Astrocyte of the spinal cord (primary cell): ENCODE results near the gene SLC30A7.

ENCODE experiments used
- DNase-seq: peaks from one replicate; pipeline ENCODE4 v3.0.0; 2011; ENCODE audit warnings: low read depth, low spot score
- H3K4me3 ChIP-seq: 2 replicates; pipeline ENCODE4 v1.5.1; 2011; ENCODE audit warnings: low read depth, mild to moderate bottlenecking, low read length, moderate library complexity
- in situ Hi-C: cut with HindIII; loops from 2 replicates; pipeline ENCODE4 v1.10.0; 2017; ENCODE audit warnings: low sequenced_read_pairs
- TF ChIP-seq, protein P1 (sequence below): IDR thresholded peaks from 2 replicates; pipeline ENCODE4 v1.5.1; 2012; ENCODE audit warnings: low read depth, mild to moderate bottlenecking, low read length, inconsistent platforms

The SLC30A7 gene

DNA sequence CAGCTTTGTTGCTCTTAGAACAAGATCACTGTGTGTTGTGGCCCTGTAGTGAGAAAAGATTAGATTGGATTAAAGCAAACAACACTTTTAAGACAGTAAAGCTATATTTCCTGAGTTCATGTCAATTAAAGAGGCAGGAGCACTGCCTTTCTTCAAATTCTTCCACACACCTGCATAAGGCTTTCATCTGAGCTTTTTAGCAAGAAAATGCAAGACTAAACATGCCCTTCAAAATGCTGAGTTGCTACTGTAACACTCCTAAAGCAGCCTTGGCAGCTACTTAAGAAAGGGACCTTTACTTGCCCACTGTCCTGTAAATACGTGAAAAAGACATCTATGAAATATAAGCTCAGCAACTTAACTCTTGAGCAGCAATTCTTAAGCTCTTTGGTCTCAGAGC, 117.9 kb downstream of the SLC30A7 start:
- no peak overlapping the region for H3K4me3 ChIP-seq
- DNase-seq, result no peak
- in situ Hi-C loops, result no loop called here
- TF ChIP-seq, protein P1, sequence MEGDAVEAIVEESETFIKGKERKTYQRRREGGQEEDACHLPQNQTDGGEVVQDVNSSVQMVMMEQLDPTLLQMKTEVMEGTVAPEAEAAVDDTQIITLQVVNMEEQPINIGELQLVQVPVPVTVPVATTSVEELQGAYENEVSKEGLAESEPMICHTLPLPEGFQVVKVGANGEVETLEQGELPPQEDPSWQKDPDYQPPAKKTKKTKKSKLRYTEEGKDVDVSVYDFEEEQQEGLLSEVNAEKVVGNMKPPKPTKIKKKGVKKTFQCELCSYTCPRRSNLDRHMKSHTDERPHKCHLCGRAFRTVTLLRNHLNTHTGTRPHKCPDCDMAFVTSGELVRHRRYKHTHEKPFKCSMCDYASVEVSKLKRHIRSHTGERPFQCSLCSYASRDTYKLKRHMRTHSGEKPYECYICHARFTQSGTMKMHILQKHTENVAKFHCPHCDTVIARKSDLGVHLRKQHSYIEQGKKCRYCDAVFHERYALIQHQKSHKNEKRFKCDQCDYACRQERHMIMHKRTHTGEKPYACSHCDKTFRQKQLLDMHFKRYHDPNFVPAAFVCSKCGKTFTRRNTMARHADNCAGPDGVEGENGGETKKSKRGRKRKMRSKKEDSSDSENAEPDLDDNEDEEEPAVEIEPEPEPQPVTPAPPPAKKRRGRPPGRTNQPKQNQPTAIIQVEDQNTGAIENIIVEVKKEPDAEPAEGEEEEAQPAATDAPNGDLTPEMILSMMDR, result no peak

DNA sequence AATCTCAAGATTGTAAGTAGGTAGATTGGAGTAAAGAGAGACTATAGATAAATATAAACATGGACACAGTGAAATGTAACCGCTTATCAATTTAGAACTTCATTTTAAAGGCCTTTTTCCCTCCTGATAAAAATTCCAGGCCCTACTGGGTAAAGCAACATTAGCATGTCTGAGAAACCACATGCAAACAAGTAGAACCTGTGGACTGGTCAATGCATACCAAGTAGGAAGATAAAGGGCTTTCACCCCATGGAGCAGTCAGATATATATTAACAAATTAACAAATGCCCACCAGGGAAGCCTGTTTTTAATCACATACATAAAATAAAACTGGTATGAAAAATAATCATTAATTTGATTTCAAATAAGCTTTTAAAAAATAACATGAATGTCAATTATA, 121.6 kb downstream of the SLC30A7 start:
- in situ Hi-C loops, result no loop called here
- TF ChIP-seq, protein P1, result no peak
- no peak for DNase-seq

DNA sequence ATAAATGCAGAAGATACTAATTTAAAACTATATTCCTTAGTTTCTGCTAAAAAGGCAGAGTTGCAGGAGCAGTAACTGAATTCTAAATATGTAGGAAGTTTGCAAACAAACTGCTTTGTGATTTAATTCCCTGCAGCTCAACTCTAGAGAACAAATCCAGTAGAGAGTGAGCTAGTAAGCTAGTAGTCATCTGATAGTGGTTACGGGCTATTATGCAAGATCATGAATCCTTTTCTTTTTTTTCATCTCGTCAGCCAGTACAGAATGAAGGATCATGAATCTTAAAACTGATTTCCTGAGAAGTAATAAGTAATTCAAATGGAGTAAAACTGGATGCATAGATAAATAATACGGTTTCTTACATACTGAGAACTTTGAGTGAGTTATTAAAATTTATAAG, 126.4 kb downstream of the SLC30A7 start:
- H3K4me3 ChIP-seq, result no peak overlapping the region
- TF ChIP-seq, protein P1, result no peak
- DNase-seq, result peak; percentile 49
- in situ Hi-C loops, result no loop called here

More for the DNA sequence above, 121.6 kb downstream of the SLC30A7 start:
- H3K4me3 ChIP-seq, result no peak overlapping the region

DNA sequence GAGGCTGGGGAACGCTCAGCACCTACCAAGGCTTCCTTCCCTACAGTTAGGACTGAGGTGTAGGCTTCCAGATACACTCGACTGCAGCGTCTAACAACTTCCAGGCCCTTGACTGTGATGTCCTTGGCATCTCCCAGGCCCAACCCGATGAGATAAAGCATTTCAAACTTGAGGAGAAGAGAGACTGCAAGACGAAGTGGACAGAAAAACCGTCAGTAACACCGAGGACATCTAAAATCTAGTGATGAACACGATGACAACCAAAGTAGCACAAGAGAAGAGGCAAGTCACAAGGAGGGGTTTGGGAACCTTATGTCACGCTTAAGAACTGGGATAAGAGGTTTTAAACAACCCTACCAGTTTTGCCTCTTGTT, 129.4 kb downstream of the SLC30A7 start:
- TF ChIP-seq, protein P1, result no peak
- no peak for DNase-seq
- peak overlapping the region; percentile 64 for H3K4me3 ChIP-seq
- in situ Hi-C loops, result no loop called here

DNA sequence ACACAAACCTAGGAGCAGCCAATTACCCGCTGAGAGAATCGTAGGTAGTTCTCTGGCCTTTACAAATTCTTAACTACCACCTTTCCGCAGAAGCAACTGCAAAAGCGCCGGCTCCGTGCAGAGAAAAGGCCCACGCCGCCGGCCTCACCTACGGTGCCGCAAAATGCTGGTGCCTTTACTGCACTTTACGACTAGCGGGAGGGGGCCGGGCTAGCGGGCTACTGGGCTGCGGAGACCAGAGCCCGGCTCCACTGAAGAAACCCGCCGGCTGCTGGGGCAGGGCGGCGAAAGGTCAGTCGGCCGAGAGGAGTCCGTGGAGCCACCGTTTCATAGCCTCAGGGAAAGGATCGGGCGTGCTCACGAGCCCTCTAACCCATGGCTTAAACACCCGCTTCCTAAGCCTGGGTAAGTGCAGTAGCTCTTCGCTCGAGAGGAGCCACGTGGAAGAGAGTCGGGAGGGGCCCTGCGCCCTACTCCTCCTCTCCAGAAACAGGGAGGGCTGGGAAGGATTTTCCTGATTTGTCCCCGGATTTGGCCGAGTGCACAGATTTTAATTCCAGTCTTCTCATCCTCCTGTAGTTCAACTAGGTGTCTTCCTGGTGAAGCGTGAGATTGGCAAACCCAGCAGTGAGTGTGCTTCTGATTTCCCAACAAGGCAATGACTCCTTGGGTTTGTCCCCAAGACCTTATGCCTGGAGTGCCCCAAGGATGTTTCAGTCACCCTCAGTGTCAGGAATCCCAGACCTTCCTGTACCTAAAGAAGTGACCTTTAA, 130.0 kb downstream of the SLC30A7 start, which contains the start of gene DPH5:
Gene DPH5 (minus strand): TSS at position 128 of the 773 bp plus-strand sequence. CDS start 341 bp downstream, outside the sequence.
- H3K4me3 ChIP-seq, result peak within 1 kb of the TSS; percentile 64
- TF ChIP-seq, protein P1, result no peak
- peak; percentile 95 for DNase-seq
- in situ Hi-C loops, result no loop called here

DNA sequence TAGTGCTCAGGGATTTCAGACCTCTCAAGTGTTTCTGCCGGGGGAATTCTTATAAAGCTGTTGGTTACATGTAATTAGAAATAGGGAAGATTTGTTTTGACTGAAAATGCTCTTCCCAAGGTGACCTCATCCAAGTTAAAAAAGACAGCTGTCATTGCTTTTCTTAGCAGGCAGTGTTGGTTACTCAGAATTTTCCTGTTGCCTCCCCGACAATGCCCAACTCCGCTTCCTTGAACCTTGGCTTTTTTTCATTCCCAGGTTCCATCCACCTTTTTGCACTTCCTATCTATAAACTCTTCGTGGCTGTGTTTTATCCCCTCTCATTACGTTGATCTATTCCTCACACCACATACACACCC, 130.5 kb downstream of the SLC30A7 start:
- TF ChIP-seq, protein P1, result no peak
- H3K4me3 ChIP-seq, result peak overlapping the region; percentile 64
- in situ Hi-C loops, result no loop called here
- DNase-seq, result no peak
